Uterus (tissue), 4 donors: Measurements from ENCODE around the gene ACIN1. TPM values are rescaled to one million over a fixed set of nuclear protein-coding genes. Genes with fewer than 3 reads are reported as not detected.

Source experiments
- DNase-seq, 2 donors: peaks; one replicate each; pipeline ENCODE4 v3.0.0-alpha.2; 2019 to 2020
- H3K27ac ChIP-seq, 2 donors: fragments of 200-600 bp; sonication (generic); 1 replicate in 1 of 2; 2 replicates in 1 of 2; pipeline ENCODE4 v1.5.1; 2016 to 2018
- H3K27me3 ChIP-seq, 2 donors: fragments of 200-600 bp; sonication (generic); one replicate each; pipeline ENCODE4 v1.5.1; 2018 to 2019; ENCODE audit warnings: control low read depth in 1 of 2
- H3K36me3 ChIP-seq, 2 donors: fragments of 200-600 bp; sonication (generic); one replicate each; pipeline ENCODE4 v1.5.1; 2019; ENCODE audit warnings: control low read depth in 1 of 2
- H3K4me1 ChIP-seq, 2 donors: fragments of 200-600 bp; sonication (generic); one replicate each; pipeline ENCODE4 v1.5.1; 2018 to 2019; ENCODE audit warnings: control low read depth in 1 of 2
- H3K4me3 ChIP-seq, 2 donors: fragments of 200-600 bp; sonication (generic); 1 replicate in 1 of 2; 2 replicates in 1 of 2; pipeline ENCODE4 v1.5.1; 2018 to 2019; ENCODE audit warnings: mild to moderate bottlenecking in 1 of 2
- H3K9me3 ChIP-seq, 2 donors: fragments of 200-600 bp; sonication (generic); one replicate each; pipeline ENCODE4 v1.5.1; 2019; ENCODE audit warnings: control low read depth in 1 of 2
- POLR2A ChIP-seq, 2 donors: fragments of 450-650 bp; IDR thresholded peaks; one replicate each; pipeline ENCODE4 v1.6.1; 2016; ENCODE audit warnings: antibody characterized with exemption in 2 of 2, mild to moderate bottlenecking in 1 of 2, moderate library complexity in 1 of 2
- intact Hi-C: fragments of 100-400 bp; cut with DNase I; formaldehyde crosslinking; loops from one replicate; pipeline ENCODE4 v1.15.1; 2023; ENCODE audit warnings: low total_unique reads
- total RNA-seq, 4 donors: library from RNA; depleted of rRNA in 3 of 4; stranded (reverse); fragments of >200 nt in 3 of 4; gene quantifications; one replicate each; pipeline versions ENCODE4 v1.1.0 to v1.2.4, GENCODE V29; 2014 to 2023
- TF ChIP-seq, protein P1 (sequence below), 4 experiments: fragments of 200-600 bp in 2 of 4; fragments of 450-650 bp in 2 of 4; sonication (generic) in 2 of 4; IDR thresholded peaks; one replicate each; pipeline ENCODE4 v1.5.1; 2016 to 2019; ENCODE audit warnings: antibody characterized with exemption in 4 of 4, mild to moderate bottlenecking in 2 of 4, moderate library complexity in 1 of 4
- donor health status: DM: yes; HTN: yes; CAD: no.

The ACIN1 gene
- total RNA-seq, 4 donors from 2014 or later = 52.3 to 194 (median 77.1) TPM

DNA sequence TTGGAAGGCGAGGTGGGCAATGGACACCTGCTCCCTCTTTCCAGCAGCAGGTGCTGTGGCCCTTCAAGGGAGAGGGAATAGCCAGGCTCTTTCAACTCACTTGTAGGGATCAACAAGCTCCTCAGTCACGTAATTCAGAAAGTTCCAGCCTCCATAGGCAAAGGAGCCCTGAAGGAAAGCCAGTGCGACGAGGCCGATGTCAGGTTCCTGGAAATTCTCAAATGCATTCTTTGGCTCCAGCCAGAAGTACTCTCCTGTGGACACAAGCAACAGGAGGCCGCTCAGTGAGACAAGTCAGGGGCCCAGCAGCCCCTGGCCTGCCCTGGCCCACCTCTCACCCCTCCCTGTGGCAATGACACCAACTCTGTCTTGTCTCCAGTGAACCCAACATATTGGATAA is 45.4 kb upstream of the ACIN1 start:
- Histone ChIP-seq H3K27ac (peak overlapping the region; percentile 18 to 96), H3K9me3 (no peaks in the 10 kb centered on the region), H3K4me1 (peaks cover 5 to 12% of the 10 kb centered on the region in 2 donors), H3K36me3 (no peaks in the 10 kb centered on the region), H3K4me3 (no peak overlapping the region), H3K27me3 (no peaks in the 10 kb centered on the region)
- intact Hi-C loops = no loop called here
- no peak for DNase-seq
- TF ChIP-seq, protein P1, sequence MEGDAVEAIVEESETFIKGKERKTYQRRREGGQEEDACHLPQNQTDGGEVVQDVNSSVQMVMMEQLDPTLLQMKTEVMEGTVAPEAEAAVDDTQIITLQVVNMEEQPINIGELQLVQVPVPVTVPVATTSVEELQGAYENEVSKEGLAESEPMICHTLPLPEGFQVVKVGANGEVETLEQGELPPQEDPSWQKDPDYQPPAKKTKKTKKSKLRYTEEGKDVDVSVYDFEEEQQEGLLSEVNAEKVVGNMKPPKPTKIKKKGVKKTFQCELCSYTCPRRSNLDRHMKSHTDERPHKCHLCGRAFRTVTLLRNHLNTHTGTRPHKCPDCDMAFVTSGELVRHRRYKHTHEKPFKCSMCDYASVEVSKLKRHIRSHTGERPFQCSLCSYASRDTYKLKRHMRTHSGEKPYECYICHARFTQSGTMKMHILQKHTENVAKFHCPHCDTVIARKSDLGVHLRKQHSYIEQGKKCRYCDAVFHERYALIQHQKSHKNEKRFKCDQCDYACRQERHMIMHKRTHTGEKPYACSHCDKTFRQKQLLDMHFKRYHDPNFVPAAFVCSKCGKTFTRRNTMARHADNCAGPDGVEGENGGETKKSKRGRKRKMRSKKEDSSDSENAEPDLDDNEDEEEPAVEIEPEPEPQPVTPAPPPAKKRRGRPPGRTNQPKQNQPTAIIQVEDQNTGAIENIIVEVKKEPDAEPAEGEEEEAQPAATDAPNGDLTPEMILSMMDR (IDR thresholded peaks at IDR 0.05) = no peak
- TF ChIP-seq POLR2A (IDR thresholded peaks at IDR 0.05) = no peak

DNA sequence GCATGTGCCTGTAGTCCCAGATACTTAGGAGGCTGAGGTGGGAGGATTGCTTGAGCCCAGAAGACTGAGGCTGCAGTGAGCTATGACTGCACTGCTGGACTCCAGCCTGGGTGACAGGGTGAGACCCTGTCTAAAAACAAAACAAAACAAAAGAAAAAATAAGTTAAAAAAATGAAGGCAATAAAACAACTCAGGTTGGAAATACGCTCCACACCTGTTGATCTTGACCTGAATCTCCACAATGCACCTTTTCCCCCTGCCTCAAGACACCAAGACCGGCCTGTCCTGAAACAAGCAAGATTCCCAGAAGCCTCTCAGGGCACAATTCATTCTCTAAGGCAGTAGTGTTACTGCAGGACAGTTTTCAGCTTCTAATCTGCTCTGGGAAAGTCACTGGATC is 44.9 kb upstream of the ACIN1 start:
- intact Hi-C loops = no loop called here
- TF ChIP-seq POLR2A (IDR thresholded peaks at IDR 0.05) = no peak
- TF ChIP-seq, protein P1 (IDR thresholded peaks at IDR 0.05) = no peak
- peaks cover 5 to 12% of the 10 kb centered on the region in 2 donors for H3K4me1 ChIP-seq
- DNase-seq = no peak
- H3K4me3 ChIP-seq = no peak overlapping the region
- H3K27ac ChIP-seq = peak overlapping the region in 1 of 2 donors; percentile 96
- H3K9me3 ChIP-seq = no peaks in the 10 kb centered on the region
- no peaks in the 10 kb centered on the region for H3K36me3 ChIP-seq
- H3K27me3 ChIP-seq = no peaks in the 10 kb centered on the region

DNA sequence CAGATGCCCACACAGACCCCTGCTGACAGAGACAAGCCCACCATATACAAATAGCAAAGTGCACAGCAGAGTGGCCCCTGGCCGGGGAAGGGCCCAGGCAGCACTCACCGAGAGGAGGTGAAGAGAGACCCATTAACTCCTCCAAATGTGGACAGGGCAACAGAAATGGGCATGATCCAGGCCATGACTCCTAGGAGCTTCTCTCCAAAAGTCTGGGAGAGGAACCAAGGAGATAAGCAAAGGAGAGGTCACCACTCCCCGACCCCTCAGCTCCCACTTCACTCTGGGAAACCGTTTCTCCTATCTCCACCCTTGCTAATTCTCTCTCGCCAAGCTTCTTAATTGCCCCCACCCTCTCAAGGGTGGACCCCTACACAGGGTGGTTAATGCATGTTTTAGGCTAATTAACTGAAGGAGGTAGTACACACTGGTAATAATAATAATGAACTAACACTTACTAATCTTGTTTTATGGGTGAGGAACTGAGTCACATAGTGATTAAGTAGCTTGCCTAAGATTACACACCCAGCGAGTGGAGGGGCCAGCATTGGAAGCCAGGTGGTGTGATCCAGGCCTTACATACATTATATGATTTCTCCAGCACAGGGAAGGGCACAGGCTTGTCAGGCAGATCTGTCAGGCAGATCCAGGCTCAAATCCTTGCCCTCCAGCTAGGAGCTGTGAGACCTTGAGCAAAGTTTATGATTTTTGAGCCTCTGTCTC is 43.0 kb upstream of the ACIN1 start:
- Histone ChIP-seq H3K27me3 (no peaks in the 10 kb centered on the region), H3K9me3 (no peaks in the 10 kb centered on the region), H3K4me1 (peaks cover 5 to 6% of the 10 kb centered on the region in 2 donors), H3K4me3 (no peak overlapping the region), H3K27ac (peak overlapping the region; percentile 58 to 96), H3K36me3 (no peaks in the 10 kb centered on the region)
- DNase-seq = no peak
- intact Hi-C loops = no loop called here
- TF ChIP-seq POLR2A (IDR thresholded peaks at IDR 0.05) = no peak
- TF ChIP-seq, protein P1 (IDR thresholded peaks at IDR 0.05) = no peak

GRCh38 chr14:23137192-23137812 is 42.4 kb upstream of the ACIN1 start:
- intact Hi-C loops = no loop called here
- Histone ChIP-seq H3K4me3 (no peak overlapping the region), H3K4me1 (peaks cover 1 to 5% of the 10 kb centered on the region in 2 donors), H3K9me3 (no peaks in the 10 kb centered on the region), H3K27me3 (no peaks in the 10 kb centered on the region), H3K27ac (peak overlapping the region; percentile 58 to 96), H3K36me3 (no peaks in the 10 kb centered on the region)
- TF ChIP-seq, protein P1 (IDR thresholded peaks at IDR 0.05) = no peak
- no peak for DNase-seq

DNA sequence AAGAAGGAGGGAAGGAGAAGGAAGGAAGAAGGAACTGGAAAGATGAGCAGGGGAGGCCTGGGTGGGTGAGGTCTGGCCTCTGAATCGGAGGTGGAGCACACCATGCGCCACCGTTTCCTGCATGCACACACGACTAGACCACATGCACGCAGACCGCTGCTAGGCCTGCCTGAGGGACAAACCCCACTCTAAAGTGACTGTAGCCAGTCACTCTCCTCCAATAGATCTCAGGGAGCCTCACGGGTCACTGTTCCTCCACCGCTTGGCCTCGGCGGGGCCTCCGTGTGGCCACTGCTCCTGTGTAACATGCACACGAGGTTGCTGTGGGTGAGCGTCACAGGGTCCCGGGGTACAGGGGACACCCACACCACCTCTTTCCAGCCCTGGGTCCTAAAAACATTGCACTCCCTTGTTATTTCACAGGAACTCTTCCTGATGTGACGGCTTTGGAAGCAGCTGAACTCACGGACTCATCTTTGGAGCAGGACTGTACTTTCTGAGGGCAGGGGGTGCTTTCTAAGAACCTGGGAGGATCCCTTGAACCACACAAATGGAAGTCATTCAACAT is 41.7 kb upstream of the ACIN1 start:
- no peaks in the 10 kb centered on the region for H3K36me3 ChIP-seq
- H3K27ac ChIP-seq = peak overlapping the region in 1 of 2 donors; percentile 58
- DNase-seq = no peak
- peaks cover 0 to 5% of the 10 kb centered on the region in 2 donors for H3K4me1 ChIP-seq
- TF ChIP-seq, protein P1 (IDR thresholded peaks at IDR 0.05) = no peak
- no peak for TF ChIP-seq POLR2A (IDR thresholded peaks at IDR 0.05)
- H3K9me3 ChIP-seq = no peaks in the 10 kb centered on the region
- intact Hi-C loops = no loop called here
- H3K4me3 ChIP-seq = no peak overlapping the region
- H3K27me3 ChIP-seq = no peaks in the 10 kb centered on the region
